Body of pancreas (tissue), 4 donors: ENCODE measurements around the gene SEL1L3.

Experiments
- POLR2A ChIP-seq, 3 donors: fragments of 450-650 bp; IDR thresholded peaks; one replicate each; pipeline ENCODE4 v1.6.1; 2016; ENCODE audit warnings: antibody characterized with exemption in 3 of 3, mild to moderate bottlenecking in 2 of 3
- TF ChIP-seq, protein P1 (sequence below), 7 experiments: fragments of 450-650 bp in 4 of 7; fragments of 200-600 bp in 3 of 7; sonication (generic) in 3 of 7; IDR thresholded peaks; one replicate each; pipeline ENCODE4 v1.5.1; 2016 to 2019; ENCODE audit warnings: antibody characterized with exemption in 7 of 7

DNA sequence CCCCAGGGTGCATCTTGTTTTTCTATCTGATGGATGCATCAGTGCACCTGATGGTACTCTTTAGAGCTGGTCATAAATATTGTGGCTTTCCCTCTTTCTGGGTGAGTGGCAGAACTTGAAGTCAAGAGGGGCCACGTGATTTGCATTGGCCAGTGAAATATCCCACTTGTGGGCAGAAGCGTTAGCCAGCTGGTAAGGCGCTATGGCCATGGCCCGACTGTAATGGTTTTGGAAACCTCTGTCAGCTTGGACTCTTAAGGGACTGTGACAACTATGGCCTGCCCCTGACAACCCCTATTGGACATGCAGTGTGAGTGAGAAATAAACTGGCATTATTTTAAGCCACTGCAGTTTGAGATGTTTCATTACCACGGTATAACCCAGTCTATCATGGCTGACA lies 72.8 kb downstream of the SEL1L3 start:
- TF ChIP-seq, protein P1, sequence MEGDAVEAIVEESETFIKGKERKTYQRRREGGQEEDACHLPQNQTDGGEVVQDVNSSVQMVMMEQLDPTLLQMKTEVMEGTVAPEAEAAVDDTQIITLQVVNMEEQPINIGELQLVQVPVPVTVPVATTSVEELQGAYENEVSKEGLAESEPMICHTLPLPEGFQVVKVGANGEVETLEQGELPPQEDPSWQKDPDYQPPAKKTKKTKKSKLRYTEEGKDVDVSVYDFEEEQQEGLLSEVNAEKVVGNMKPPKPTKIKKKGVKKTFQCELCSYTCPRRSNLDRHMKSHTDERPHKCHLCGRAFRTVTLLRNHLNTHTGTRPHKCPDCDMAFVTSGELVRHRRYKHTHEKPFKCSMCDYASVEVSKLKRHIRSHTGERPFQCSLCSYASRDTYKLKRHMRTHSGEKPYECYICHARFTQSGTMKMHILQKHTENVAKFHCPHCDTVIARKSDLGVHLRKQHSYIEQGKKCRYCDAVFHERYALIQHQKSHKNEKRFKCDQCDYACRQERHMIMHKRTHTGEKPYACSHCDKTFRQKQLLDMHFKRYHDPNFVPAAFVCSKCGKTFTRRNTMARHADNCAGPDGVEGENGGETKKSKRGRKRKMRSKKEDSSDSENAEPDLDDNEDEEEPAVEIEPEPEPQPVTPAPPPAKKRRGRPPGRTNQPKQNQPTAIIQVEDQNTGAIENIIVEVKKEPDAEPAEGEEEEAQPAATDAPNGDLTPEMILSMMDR (IDR thresholded peaks at IDR 0.05), result no peak
- no peak for TF ChIP-seq POLR2A (IDR thresholded peaks at IDR 0.05)
